Measurements from ENCODE around the gene FRMD5.

- TF ChIP-seq CTCF (IDR thresholded peaks at IDR 0.05) (no peak), POLR2A (IDR thresholded peaks at IDR 0.05) (no peak)
Measured at GRCh38 chr15:43931119-43931518, 264.0 kb downstream of the FRMD5 start.
